ENCODE data around the gene SNHG17.
"Not testable (repeated sequence)": the region's sequence is repeated elsewhere in the genome, so short reads cannot be mapped to it uniquely, and the experiment has no call there.

The SNHG17 gene

GRCh38 chr20:38446441-38447209 is 11.5 kb upstream of the SNHG17 start:
- TF ChIP-seq CTCF (conservative IDR thresholded peaks at IDR 0.05) (peak; percentile 97), ZFX (IDR thresholded peaks at IDR 0.05) (peak; percentile 88; the same call in 1 of the 2 replicates)
- H3K27ac ChIP-seq: peak overlapping the region; percentile 89

GRCh38 chr20:38445901-38446425 is 10.8 kb upstream of the SNHG17 start:
- TF ChIP-seq CTCF (conservative IDR thresholded peaks at IDR 0.05) (no peak), ZFX (IDR thresholded peaks at IDR 0.05) (no peak)
- H3K27ac ChIP-seq: peak overlapping the region; percentile 89

- TF ChIP-seq ZFX (IDR thresholded peaks at IDR 0.05) (no peak), CTCF (conservative IDR thresholded peaks at IDR 0.05) (no peak)
- no peak overlapping the region for H3K27ac ChIP-seq
Measured at GRCh38 chr20:38445381-38445796, 10.3 kb upstream of the SNHG17 start.

- no peak overlapping the region for H3K27ac ChIP-seq
- TF ChIP-seq ZFX (IDR thresholded peaks at IDR 0.05) (no peak), CTCF (conservative IDR thresholded peaks at IDR 0.05) (no peak)
Measured at GRCh38 chr20:38441916-38442315, 6.8 kb upstream of the SNHG17 start.

- not testable (repeated sequence) for H3K27ac ChIP-seq
Measured at GRCh38 chr20:38441110-38441509, 6.0 kb upstream of the SNHG17 start.

- TF ChIP-seq CTCF (conservative IDR thresholded peaks at IDR 0.05) (no peak), ZFX (IDR thresholded peaks at IDR 0.05) (no peak)
- H3K27ac ChIP-seq: no peak overlapping the region
Measured at GRCh38 chr20:38437796-38438195, 2.7 kb upstream of the SNHG17 start.

GRCh38 chr20:38435555-38435939 is 419 bp upstream of the SNHG17 start:
- H3K27ac ChIP-seq: peak overlapping the region; percentile 98; the same call in 1 of the 2 replicates
- TF ChIP-seq CTCF (conservative IDR thresholded peaks at IDR 0.05) (no peak; the same call in none of the 2 replicates), ZFX (IDR thresholded peaks at IDR 0.05) (no peak)
